ENCODE data around the gene TSPEAR.

TSPEAR gene

DNA sequence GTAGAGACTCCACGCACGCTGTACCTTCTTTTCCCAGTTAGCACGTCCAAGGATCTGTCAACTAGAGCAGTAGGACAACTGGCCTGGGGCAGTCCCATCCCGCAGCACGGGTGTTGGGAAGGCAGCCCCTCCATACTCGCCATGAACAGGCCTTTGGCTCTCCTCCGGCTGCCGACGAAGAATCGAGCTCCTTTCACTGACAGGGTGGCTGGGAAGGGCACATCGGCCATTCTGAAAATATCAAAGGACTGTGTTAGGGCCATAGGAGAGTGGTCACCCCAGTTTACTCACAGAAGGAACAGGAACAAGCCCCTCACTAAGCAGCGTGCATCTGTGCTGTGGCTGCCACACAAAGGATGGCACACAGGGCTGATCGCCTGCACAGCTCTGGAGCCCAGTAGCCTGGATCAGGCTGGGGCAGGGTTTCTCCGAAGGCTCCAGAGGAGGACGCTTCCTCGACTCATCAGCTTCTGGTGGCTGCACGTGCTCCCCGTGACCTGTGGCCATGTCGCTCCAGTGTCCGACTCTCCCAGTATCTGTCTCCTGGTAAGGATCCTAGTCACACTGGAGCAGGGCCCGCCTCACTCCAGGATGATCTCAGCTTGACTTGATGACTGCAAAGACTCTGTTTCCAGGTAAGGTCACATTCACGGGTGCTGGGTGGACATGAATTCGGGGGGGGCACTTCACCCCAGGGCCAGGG lies 180.3 kb downstream of the TSPEAR start:
- DNase-seq (ENCODE audit: insufficient read length, low spot score) = no peak
- no peak for FAIRE-seq
- TF ChIP-seq POLR2A (IDR thresholded peaks at IDR 0.05; ENCODE audit: low read depth, low read length) (no peak), POU2F2 (IDR thresholded peaks at IDR 0.05; ENCODE audit: low read depth, low read length) (no peak), SPI1 (IDR thresholded peaks at IDR 0.05; ENCODE audit: low read depth, low read length) (no peak), PAX5 (IDR thresholded peaks at IDR 0.05; ENCODE audit: insufficient read depth, low read length, severe bottlenecking) (no peak), POLR2AphosphoS5 (IDR thresholded peaks at IDR 0.05; ENCODE audit: low read depth, low read length) (no peak), TAF1 (IDR thresholded peaks at IDR 0.05; ENCODE audit: low read depth, low read length) (no peak)

DNA sequence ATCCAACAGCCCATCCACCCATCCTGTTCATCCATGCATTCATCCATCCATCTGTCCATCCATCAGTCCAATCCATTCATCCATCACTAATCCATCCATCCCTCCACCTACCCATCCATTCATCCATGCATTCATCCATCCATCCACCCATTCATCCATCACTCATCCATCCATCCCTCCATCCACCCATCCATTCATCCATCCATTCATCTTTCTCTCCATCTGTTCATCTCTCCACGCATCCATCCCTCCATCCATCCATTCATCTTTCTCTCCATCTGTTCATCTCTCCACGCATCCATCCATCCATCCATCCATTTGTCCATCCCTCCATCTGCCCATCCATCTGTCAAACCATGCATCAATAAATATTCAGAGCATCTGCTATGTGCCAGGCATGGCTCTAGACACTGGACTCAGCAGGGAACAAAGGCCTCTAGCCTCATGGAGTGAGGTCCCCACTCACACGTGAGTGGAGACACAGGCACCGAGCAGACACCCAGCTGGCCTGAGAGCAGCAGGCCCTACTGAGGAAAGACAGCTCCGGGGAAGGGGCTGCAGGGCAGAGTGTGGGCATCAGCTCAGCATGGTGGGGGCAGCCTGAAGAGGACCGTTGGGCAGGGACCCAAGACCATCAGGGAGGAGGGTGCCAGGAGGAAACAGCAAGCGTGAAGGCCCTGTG lies 181.0 kb downstream of the TSPEAR start:
- FAIRE-seq = no peak
- no peak for DNase-seq (ENCODE audit: insufficient read length, low spot score)
- TF ChIP-seq TAF1 (IDR thresholded peaks at IDR 0.05; ENCODE audit: low read depth, low read length) = no peak
- no peak for TF ChIP-seq POLR2A (IDR thresholded peaks at IDR 0.05; ENCODE audit: low read depth, low read length)
- no peak for TF ChIP-seq PAX5 (IDR thresholded peaks at IDR 0.05; ENCODE audit: insufficient read depth, low read length, severe bottlenecking)
- no peak for TF ChIP-seq POU2F2 (IDR thresholded peaks at IDR 0.05; ENCODE audit: low read depth, low read length)
- no peak for TF ChIP-seq POLR2AphosphoS5 (IDR thresholded peaks at IDR 0.05; ENCODE audit: low read depth, low read length)
- TF ChIP-seq SPI1 (IDR thresholded peaks at IDR 0.05; ENCODE audit: low read depth, low read length) = no peak

DNA sequence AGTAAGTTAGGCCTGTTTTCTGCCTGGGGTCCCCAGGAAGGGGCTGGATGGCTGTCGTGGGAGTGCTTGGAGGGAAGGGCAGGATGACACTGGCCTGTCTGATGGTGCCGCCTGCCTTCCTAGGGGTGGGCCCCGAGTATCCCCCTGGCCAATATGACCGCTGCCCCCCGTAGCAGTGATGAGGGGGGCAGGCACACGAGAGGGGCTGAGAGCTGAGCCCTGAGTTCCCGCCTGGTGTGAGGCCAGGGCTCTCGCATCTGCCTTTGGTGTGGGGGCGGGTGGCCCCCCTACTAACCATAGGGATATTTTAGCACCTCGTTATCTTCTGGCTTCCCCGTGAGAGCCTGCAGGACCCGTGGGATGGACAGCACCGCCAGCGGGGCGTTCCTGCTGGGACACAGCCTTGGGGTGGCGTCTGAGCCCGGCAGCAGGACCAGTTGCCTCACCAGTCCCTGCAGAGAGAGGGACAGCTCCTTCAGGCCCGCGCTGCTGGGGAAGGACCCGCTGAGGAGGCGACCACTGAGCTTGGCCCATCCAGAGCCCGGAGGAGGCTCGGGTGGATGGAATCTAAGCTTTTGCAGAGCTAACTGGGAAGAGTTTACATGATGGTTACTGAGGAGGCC lies 181.8 kb downstream of the TSPEAR start:
- DNase-seq (ENCODE audit: insufficient read length, low spot score) = no peak
- FAIRE-seq = no peak
- TF ChIP-seq POLR2AphosphoS5 (IDR thresholded peaks at IDR 0.05; ENCODE audit: low read depth, low read length) (no peak), POU2F2 (IDR thresholded peaks at IDR 0.05; ENCODE audit: low read depth, low read length) (no peak), TAF1 (IDR thresholded peaks at IDR 0.05; ENCODE audit: low read depth, low read length) (no peak), PAX5 (IDR thresholded peaks at IDR 0.05; ENCODE audit: insufficient read depth, low read length, severe bottlenecking) (no peak), SPI1 (IDR thresholded peaks at IDR 0.05; ENCODE audit: low read depth, low read length) (no peak), POLR2A (IDR thresholded peaks at IDR 0.05; ENCODE audit: low read depth, low read length) (no peak)

DNA sequence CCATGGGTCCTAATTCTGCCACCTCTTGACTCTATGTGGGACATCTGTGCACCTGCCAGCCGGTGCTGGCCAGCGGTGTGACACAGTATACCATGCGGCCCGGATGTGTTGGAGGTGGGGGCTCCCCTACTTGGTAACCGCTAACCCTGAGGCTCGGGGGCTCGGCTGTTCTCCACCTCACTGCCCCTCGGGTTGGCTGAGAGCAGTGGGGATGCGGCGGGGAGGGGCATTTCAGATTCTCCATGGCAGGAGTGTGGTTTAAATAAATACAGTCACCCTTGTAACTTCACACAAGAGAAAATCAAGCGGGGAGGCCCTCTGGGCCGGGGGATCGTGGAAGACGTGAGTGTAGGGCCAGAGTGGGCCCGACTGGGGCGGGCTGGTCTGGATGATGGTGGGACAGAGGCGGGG lies 182.4 kb downstream of the TSPEAR start:
- DNase-seq (ENCODE audit: insufficient read length, low spot score) = no peak
- TF ChIP-seq POLR2AphosphoS5 (IDR thresholded peaks at IDR 0.05; ENCODE audit: low read depth, low read length) (no peak), PAX5 (IDR thresholded peaks at IDR 0.05; ENCODE audit: insufficient read depth, low read length, severe bottlenecking) (no peak), POLR2A (IDR thresholded peaks at IDR 0.05; ENCODE audit: low read depth, low read length) (no peak)
- no peak for FAIRE-seq

DNA sequence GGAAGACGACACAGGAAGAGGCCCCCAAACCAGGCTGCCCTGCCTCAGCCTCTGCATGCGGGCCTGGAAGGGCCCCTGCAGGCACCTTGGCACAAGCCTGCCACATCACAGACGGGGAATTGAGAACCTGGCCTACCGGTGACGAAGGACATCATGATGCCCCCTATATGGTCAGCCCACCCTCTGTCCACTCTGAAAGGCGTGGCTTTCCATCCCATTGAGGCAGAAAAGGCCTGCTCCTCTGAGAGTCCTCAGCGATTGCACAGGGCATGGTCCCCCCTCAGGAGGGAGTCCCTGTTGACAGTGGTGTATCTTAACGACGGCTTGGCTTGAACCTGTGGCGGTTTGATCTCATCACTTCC lies 182.8 kb downstream of the TSPEAR start:
- FAIRE-seq = no peak
- TF ChIP-seq POU2F2 (IDR thresholded peaks at IDR 0.05; ENCODE audit: low read depth, low read length) = no peak
- TF ChIP-seq POLR2AphosphoS5 (IDR thresholded peaks at IDR 0.05; ENCODE audit: low read depth, low read length) = no peak
- TF ChIP-seq PAX5 (IDR thresholded peaks at IDR 0.05; ENCODE audit: insufficient read depth, low read length, severe bottlenecking) = no peak
- no peak for TF ChIP-seq POLR2A (IDR thresholded peaks at IDR 0.05; ENCODE audit: low read depth, low read length)
- no peak for TF ChIP-seq TAF1 (IDR thresholded peaks at IDR 0.05; ENCODE audit: low read depth, low read length)
- no peak for TF ChIP-seq SPI1 (IDR thresholded peaks at IDR 0.05; ENCODE audit: low read depth, low read length)

DNA sequence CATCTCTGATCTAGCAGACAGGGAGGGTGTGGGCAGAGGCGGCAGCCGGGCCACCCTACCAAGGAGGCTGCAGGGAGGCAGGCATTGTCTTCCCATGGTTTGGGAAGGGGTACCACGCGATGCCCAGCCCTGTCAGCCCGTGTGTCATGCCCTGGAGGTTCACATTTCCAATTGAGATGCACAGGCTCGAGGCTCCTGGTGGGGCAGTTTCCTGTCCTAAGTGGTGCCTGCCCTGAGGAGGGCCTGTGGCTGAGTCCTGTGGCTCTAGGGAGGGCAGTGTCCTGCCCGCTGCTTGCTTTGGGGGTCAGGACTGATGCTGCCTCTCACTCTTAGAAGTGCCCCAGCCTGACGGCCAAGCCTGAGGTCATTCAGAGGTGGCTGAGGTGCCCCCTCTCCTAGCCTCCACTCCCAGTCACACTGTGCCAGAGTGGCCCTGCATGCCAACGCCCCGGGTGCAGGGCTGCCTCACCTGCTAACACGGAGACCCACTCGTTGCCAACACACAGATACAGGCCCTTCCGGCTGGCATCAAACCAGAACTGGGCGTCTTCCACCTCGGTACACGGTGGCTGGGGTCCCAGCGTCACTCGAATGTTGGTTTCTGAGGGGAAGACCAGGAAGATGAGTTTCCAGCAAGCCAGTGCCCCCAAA lies 183.3 kb downstream of the TSPEAR start:
- FAIRE-seq = no peak
- TF ChIP-seq POLR2A (IDR thresholded peaks at IDR 0.05; ENCODE audit: low read depth, low read length) (no peak), POU2F2 (IDR thresholded peaks at IDR 0.05; ENCODE audit: low read depth, low read length) (no peak), SPI1 (IDR thresholded peaks at IDR 0.05; ENCODE audit: low read depth, low read length) (no peak), PAX5 (IDR thresholded peaks at IDR 0.05; ENCODE audit: insufficient read depth, low read length, severe bottlenecking) (no peak), TAF1 (IDR thresholded peaks at IDR 0.05; ENCODE audit: low read depth, low read length) (no peak), POLR2AphosphoS5 (IDR thresholded peaks at IDR 0.05; ENCODE audit: low read depth, low read length) (no peak)
- no peak for DNase-seq (ENCODE audit: insufficient read length, low spot score)

More for the DNA sequence above, 182.8 kb downstream of the TSPEAR start:
- DNase-seq (ENCODE audit: insufficient read length, low spot score) = no peak

DNA sequence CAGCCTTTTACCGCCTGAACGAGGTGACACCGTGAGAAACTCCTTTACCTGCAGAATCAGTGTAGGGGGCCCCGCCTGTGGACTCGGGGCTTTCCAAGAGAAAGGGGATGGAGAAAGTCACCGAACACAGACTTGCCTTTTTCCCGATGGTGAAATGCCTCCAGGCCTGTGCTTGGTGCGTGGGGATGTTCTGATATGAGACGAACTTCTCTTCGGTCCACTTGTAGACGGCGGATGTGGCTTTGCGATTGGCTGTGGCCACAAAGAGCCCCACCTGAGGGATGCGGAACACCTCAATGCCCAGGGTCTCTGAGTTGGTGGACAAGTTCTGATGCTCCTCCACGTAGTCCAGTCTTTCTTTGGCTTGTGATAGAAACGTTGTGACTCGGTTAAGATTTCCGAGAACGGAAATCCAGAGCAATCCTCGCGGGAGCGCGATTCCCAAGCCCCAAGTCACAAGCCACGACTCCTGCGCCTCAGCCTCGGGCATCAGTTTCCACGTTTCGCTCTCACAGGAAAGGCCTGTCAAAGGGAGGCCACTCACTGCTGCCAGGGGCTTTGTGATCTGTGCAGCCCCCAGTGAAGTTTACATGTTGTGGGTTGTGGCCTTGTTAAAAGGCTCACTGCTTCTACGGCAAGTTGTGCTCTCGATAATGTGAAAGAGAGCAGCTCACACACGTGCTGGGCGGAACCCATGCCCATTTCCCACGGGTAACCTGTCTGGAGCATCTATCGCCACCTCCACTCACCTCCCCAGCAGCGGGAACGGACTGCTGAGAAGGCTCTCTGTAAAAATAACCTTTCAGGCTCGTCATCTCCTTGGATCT lies 184.0 kb downstream of the TSPEAR start:
- DNase-seq (ENCODE audit: insufficient read length, low spot score) = no peak
- no peak for FAIRE-seq
- TF ChIP-seq POU2F2 (IDR thresholded peaks at IDR 0.05; ENCODE audit: low read depth, low read length) (no peak), POLR2AphosphoS5 (IDR thresholded peaks at IDR 0.05; ENCODE audit: low read depth, low read length) (no peak), POLR2A (IDR thresholded peaks at IDR 0.05; ENCODE audit: low read depth, low read length) (no peak)

DNA sequence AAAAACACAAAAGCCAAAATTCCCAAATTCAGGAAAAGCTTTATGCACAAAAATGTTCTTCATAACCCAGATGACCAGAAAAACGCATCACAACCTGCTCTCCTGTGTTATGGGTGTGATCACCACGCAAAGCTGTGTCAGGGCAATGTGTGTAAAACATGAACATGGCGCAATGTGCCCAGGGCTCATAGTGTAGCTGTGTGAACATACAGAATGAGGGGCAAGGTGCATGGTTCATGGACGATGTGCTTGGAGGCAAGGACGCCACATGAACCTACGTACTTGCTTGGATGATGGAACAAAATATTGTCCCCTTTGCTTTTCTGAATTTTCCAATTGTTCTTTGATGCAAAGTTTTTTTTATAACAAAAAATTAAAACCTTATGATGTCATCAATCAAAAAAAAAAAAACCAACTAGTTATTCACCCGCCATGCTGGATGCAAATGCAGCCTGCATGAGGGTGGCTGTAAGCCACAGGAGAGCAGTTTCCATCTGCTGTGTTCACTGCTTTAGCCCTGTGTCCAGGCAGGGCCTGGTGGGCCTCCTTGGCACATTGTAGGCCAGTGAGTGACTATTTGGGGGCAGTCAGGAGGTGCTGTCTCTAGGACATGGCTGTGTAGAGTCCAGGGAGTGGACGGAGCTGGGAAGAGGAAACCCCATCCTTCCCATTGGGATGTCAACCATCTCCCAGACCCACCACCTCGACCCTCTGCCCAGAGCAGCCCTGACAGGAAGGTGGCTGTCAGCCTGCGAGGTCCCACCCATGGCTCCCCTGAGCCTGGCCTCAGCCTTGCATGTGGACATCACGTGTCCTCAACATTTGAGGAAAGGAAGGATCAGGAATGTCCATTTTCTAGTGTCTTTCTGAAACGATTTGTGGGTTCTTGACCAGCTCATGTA lies 185.0 kb downstream of the TSPEAR start:
- DNase-seq (ENCODE audit: insufficient read length, low spot score) (no peak), FAIRE-seq (no peak)
- TF ChIP-seq TAF1 (IDR thresholded peaks at IDR 0.05; ENCODE audit: low read depth, low read length) (no peak), POLR2A (IDR thresholded peaks at IDR 0.05; ENCODE audit: low read depth, low read length) (no peak), SPI1 (IDR thresholded peaks at IDR 0.05; ENCODE audit: low read depth, low read length) (no peak), PAX5 (IDR thresholded peaks at IDR 0.05; ENCODE audit: insufficient read depth, low read length, severe bottlenecking) (no peak), POLR2AphosphoS5 (IDR thresholded peaks at IDR 0.05; ENCODE audit: low read depth, low read length) (no peak), POU2F2 (IDR thresholded peaks at IDR 0.05; ENCODE audit: low read depth, low read length) (no peak)
